Right forelimb (tissue), 1 donor: ENCODE measurements around the gene MEGF11.
"Not testable (repeated sequence)": the region's sequence is repeated elsewhere in the genome, so short reads cannot be mapped to it uniquely, and the experiment has no call there.

Source experiments
- DNase-seq: peaks from one replicate; pipeline ENCODE4 v3.0.0-alpha.2; 2018

Gene MEGF11

DNA sequence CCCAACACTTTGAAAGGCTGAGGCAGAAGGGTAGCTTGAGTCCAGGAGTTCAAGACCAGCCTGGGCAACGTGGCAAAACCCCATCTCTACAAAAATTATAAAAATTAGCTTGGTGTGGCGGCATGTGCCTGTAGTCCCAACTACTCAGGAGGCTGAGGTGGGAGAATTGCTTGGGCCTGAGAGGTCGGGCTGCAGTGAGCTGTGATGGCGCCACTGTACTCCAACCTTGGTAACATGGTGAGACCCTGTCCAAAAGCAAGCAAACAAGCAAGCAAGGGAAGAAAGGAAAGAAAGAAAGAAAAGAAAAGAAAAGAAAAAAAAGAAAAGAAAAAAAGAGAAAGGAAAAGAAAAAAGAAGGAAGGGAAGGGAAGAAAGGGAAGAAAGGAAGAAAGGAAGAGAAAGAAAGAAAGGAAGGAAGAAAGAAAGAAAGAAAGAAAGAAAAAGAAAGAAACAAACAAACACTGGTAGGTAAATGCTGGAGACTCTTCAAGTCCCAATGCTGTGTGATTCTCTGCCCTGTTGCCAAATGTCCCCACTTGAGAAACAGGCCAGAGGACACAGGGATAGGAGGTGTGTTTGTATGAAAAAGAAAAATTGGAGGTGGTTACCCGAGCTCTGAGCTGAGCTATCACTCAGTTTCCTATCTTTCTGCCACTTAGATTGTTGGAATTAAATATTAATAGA lies 263.1 kb downstream of the MEGF11 start:
- DNase-seq, result no peak

DNA sequence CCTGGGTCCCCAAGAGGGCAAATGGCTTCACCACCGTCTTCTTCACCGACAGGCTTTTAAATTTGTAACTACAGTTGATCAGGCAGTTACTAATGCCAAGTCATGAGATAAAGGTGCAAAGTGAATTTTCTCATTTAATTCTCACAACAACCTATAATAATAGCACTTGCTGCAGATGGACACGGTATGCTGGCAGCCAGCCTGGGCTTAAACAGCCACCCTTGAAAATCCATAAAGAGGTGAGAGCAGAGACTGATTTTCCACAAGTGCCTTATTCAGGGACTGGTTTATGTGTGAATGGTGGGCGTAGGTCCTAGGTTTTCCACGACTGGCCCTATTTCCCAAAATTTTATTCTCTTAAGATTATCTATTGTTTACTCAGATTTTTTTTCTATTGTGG lies 266.4 kb downstream of the MEGF11 start:
- no peak for DNase-seq

DNA sequence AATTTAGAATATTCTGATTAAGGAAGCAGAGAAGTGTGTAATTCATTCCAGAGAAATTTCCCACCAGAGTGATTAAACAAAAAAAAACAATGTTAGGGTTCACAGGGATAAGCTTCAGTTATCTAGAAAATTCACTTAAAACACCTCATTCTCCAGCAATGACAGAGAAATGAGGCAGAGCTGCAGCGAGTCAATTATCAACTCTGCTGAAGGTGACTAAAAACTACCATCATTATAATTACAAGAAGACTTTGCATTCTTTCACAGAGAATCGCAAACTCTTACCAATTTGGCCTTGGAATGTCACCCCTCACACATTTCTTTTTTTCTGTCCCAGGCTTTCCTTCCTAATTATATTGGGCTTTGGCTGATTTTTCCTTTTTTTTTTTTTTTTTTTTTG lies 267.1 kb downstream of the MEGF11 start:
- DNase-seq, result no peak

DNA sequence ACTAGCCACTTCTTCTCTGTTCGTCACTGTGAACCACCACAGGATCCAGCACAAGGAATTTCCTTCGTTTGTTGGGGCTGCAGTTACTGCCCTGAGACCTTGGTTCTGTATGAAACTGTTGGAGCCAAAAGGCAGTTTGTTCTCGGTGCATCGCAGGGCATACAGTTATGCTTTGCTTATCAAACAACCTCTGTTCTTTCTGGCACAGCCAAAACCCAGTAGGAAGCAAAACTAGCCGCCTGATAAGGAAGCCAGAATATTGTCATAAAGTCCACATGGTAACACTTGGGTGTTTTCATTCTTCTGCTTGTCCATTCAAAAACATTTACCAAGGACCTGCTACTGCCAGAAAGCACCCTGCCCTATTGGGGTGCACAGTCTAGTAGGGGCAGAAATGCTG lies 268.2 kb downstream of the MEGF11 start:
- DNase-seq, result no peak

DNA sequence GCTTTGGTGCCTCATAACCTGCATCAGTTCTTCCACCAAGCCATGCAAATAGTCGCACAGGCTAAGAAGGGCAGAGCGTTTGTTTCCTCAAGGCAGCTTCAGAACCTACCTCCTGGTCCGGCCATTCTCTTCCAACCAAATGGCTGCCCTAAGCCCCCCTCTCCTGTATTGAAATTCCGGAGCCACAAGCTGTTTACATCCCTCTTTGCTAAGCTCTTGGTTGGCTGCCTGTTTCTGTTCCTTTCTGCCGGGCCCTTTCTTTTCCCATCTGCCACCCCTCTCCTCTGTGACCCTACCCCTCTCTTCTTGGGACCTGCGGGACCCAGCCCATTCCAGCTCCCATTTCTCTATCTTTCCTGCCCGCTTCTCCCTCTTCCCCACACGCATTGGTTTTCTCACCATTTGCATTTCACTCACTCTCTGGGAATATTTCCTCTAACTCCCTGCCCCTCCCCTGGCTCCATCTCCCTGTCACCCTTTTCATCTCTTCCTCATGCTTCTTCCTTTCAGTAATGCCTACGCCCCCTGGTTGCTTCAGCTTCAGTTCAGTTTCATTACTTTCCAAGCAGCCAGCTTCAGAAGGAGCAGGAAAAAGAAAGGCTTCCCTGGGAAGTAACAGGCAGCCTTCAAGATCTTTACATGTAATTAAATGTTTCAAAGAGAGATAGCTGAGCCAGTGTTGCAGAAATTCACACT lies 270.8 kb downstream of the MEGF11 start:
- DNase-seq, result no peak

DNA sequence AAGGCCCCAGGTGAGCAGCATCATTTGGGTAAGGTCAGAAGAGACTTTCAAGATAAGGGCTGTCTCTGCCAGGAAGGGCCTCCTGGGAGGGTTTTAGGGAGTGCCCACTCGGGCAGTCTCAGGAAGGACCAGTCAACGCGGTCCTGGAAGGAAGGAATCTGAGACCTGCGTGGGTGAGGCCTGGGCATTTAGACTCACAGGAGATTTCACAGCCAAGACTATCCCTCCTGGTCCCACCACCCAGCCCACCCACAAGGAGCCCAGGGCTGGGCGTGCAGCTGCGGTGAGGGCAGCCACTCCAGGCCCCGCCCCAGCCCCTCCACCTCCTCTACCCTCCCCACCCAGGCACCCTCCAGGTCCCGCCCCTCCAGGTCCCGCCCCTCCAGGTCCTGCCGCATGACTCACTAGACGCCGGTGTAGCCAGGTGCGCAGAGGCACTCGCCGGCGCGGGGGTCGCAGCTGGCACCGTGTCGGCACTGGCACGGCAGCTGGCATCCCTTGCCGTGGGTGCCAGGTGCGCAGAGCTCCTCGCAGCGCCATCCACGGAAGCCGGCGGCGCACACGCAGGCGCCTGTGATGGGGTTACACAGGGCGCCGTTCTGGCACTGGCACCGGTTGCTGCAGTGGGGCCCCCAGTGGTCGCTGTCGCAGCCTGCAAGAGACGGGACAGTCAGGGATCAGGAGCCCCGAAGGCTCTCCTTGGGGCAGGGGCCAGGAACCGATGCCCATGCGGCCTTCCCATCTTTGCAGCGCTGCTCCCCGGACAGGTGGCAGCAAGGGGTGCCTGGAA lies 271.5 kb downstream of the MEGF11 start:
- DNase-seq, result no peak

DNA sequence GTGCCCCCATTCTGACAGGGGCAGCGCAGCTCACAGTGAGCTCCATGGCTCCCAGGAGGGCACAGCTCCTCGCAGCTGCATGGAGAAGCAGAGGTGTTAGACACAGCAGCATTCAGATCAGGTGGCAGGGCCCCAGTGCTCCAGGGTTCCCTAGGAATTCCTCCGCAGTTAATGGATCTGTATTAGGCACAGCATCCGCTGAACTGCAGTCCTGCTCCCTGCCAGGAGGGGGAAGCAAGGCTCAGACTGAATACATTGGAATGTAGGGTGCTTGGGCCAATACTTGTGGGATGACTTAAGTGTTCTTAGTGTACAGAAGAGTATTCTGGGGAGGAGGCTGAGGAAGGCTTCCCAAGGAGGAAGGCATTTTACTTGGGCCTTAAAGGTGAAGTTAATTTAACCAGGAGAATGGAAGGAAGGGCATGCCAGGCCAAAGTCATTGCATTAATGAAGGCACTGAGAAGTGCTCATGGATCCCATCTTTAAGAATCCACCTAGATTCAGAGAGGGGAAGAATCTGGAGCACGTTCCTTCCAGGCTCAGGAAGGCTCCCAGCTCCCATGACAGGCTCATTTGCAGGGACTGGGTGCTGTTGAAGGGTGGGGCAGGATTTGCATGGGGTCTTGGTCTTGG lies 272.6 kb downstream of the MEGF11 start:
- DNase-seq, result peak; percentile 68

DNA sequence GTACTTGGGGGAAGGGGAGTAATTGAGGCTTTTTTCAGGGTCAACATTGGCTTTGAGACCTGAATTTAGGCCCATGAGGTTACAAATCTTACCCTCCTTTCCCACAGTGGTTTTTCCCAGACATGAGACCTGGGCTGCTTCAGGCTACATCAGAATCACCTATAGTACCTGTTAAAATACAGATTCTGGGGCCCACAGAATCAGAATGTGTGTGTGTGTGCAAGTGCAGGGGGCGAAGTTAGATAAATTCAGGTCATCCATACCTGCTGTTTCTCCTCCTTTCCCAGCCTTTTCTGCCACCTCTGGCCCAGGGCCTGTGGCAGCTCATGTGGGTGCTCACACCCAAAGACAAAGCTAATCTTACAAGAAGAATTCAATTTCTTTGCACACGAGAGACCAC lies 273.7 kb downstream of the MEGF11 start:
- no peak for DNase-seq

DNA sequence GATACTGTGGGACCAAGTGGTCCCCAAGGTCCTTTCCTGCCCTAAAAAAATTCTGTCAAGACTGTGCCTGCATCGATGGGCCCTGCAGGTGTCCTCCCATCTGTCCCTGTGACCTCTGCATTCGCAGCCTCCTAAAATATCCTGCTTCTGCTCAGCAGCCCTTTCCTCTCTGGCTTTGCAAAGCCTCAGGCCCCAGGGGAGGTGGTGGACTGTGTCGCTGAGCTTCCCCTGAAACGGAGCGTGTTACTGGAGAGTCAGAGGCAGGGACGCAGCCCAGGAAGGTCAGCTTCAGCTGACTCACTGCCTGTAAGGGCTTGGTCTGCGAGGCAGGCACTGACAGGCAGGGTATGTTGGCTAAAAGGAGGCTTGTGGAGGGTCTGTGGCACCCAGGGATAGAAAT lies 274.2 kb downstream of the MEGF11 start:
- no peak for DNase-seq

DNA sequence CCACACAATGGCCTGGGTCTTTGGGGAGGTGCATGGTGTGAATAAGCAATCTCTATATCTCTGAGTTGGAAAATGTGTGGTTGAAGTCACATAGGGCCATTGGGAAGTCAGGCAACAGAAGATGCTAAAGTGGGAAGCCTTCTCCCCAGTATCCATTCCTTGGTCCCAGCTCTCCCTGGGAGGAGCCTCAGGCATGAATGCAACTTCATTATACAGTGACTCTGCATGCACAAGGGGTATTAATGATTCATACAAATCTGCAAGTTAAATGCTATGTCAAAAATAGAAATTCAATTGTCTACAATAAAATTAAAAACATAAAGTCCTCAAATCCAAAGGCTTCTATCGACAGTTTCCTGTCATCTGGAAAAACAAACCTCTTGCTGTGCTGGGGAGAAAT lies 275.4 kb downstream of the MEGF11 start:
- no peak for DNase-seq

DNA sequence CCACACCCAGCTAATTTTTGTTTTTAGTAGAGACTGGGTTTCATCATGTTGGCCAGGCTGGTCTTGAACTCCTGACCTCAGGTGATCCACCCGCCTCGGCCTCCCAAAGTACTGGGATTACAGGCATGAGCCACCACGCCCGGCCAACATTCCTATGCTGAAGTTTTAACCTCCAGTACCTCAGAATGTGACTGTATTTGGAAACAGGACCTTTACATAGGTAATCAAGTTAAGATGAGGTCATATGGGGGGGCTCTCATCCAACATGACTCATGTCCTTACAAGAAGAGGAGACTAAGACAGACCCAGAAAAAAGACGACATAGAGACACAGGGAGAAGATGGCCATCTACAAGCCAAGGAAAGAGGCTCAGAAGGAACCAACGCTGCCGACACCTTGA lies 277.4 kb downstream of the MEGF11 start:
- not testable (repeated sequence) for DNase-seq

DNA sequence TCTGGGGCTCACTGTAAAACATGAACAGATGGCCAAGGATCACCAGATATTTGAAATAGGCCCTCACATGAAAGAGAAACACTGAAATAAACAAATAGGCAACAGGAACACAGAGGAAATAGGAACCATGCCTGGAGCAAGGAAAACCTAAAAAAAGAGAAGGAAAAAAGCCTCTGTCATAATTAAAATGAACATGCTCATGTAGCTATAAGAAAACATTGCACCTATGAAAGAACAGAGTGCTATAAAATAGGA lies 281.9 kb downstream of the MEGF11 start:
- no peak for DNase-seq

DNA sequence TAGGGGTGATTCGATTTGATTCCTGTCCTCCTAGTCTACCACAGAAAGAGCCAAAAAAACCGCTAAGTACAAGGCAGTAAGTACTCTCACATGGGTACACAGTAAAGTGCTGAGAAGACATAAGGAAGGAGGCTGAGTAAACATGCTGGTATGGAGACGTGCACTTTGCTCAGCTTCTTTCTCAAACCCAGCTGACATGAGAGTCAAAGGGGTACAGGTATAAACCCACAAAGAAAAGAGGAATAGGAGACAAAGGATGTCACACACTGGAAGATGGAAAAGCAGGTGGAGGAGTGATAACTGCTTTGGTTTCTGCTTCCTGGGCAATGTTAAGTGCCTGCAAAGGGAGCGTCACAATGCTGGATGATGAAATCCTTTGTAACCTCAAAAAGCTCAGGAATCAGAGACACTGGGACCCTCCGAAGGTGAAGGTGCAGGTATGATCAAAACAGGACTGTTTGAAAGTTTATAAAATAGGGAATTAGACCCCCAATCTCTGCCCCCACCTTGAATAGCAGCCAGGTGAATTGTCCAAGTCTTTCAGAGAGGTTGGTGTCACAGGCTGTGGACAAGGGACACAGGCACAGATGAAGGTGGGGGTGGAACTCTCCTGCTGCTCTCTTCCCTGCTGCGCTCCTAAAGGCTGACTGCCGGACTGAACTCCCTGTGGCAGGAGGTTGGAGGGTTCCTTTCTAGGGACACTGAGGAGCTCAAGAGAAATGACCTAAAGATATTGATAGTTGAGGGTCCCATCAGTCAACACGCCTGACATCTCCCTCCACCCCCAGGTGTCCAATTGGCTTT lies 282.4 kb downstream of the MEGF11 start:
- no peak for DNase-seq

DNA sequence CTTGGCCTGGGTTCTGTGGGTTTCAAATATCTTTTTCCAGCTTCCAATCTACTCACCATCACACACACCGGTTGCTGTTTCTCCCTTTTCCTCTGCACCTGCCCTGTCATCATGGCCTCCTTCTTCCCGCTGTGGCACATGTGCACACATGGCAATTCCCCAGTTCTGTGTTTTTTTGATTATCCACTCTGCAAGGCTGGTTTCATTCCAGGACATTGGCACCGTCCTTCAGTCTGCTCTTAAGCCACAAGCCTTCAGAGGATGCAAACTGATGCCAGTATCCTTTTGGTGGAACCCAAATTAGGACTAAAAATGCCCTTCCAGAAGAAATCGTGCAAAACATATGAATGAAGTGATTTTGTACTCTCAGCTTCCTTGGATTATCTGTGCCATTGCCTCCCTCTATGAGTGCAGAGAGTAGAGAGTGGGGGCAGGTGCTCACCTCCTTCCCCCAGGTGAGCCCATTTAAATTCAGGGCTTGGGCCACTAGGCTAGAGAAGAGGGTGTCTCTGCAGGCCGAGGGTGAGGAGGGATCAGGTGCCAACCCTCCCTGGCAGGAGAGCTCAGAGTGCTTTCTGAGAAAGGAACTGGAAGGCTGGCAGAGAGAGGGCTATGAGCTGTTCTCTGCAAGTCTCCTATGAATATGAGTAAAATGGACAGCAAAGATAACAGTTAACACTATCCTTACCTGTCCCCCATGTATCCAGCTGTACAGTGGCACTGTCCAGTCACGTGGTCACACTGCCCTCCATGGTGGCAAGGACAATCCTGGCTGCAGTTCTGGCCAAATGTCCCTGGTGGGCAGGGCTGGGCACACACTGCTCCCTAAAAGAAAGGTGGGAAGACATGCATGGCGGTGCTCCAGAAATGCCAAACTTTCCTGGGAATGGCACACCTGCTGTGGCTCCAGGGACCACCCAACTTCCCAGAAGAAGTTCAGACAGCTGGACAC lies 283.4 kb downstream of the MEGF11 start:
- DNase-seq, result no peak

DNA sequence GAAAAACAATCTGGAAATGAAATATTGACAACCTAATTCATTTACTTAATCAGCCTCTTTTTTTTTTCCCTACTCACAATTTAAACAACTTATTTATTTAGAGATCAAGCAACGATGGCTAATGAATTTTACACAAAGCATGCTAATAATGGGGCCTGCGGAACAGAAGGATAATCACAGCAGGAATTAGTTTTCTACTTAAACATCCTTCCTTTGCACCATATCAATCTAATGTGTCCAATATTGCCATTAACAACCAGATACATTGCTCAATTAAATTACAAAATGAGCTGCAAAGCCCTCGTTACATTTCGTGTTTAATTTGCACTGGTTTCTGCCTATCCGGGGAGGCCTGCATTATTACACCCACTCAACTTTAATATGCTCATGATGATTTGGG lies 285.0 kb downstream of the MEGF11 start:
- DNase-seq, result no peak

DNA sequence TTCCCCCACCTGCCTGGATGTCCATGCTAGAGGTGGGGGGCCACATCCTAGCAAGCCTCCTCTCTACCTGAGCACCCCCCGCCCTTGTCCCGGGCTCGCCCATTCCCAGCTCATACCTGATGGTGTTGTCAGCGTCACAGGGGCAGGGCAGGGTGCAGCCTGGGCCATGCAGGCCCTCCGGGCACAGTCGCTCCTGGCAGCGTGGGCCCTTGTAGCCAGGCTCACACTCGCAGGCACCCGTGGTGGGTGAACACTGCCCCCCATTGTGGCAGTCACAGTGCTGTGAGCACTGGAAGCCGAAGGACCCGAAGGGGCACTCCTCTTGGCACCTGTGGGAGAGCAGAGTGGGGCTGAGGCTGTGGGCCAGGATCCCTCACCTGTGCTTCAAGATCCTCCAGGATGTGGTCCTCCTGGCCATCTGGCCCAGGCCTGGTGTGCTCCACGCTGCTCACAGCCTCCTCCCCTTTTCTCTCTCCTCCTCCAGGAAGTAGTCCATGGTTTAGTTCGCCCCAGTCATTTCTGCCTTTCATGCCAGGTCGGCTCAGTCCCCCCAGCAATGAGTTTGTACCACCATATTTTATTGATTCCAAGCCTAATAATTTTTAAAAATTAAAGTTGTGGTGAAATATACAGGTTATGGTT lies 288.6 kb downstream of the MEGF11 start:
- no peak for DNase-seq

DNA sequence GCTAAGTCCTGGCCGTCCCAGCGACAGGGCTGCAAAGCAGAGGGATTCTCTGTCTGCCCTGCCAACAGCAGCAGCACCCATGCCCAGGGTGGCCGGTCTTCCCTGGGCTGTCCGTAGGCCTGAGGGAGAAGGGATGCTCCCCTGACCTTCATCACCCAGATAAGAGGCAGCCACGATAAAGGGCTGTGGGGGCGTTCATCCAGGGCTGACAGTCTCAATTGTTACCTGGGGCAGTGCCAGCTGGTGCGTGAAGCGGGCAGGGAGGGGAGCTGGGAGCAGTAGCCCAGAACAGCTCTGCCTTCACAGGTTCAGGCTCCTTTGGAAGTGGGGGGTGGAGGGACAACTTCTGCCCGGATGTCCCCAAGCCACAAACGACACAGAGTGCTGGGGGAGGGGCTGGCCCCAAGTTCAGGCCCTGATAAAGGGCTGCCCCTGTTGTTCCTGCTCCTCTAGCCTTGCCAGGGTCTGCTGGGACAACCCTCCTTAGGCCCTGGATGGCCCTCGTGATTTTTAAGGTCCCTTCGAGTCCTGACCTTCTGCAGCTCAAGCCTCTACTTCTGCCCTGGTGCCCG lies 289.6 kb downstream of the MEGF11 start:
- no peak for DNase-seq

DNA sequence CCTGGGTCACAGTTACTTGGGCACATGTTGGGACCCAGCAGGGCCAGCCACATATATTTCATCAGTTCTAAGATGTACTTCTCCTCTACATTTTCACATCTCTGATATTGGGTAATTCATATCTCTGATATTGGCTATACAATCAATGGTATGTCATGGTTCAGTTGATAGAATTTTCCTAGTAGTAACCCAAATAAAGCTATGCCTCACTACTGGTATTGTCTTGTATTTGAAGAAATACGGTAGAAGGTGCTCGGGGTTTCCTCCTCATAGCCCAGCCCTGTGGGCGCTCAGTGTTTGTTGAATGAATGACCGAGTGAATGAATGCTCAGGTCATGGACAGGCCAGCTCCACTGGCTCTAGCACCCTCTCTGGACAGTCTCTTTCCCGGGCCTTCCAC lies 290.2 kb downstream of the MEGF11 start:
- DNase-seq, result no peak

DNA sequence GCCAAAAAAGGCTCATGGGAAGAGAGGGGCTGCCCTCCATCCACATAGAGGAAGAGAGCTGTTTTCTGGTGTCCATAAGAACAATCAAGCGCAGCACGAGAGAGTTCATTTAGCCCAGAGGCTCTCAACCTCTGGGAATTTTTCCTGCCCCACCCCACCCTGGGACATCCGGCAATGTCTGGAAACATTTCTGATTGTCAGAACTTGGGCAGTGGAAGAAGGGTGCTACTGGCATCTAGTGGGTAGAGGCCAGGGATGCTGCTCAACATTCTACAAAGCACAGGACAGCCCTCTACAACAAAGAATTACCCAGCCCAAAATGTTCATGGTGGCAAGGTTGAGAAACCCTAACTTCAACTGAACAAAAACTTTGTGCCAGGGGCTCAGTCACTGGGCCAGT lies 291.4 kb downstream of the MEGF11 start:
- DNase-seq, result no peak

DNA sequence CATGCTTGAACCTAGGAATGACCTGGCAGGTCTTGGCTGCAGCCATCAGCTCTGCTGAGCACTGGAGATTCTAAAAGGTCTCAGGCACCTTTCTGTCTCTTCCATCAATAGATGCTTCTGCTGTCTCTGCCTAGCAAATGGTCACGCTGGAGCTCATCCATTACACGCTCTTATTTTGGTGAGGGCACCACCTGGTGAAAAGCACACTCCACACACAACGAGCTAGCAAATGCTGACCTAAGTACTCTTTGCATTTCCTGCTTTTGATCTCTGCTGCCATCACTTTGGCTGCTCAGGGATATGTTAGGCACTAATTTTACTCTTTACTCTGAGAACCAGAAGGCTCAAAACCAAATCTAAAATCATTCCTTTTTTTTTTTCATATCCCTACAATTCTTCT lies 293.0 kb downstream of the MEGF11 start:
- no peak for DNase-seq

DNA sequence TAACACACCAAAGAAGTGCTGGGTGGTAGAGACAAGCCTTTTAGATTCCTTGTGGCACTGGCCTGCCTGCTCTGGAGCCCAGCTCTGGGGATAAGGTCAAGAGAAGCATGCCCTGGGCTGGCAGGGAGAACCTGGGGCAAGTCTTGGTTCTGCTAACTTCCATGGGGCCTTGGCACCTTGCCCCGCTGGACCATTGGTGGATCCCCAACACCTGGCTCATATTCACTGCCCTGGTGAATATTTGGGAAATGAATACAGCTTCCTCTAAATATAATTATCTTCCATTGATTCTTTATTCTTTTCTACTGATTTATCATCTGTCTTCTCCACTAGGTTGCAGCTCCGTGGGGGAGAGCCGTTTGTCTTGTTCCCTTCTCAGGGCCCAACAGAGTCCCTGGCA lies 294.7 kb downstream of the MEGF11 start:
- no peak for DNase-seq
